CD4-positive, alpha-beta T cell treated with Interleukin-6 for 4 hours (primary cell): ENCODE data around the gene FANK1.
"Not testable (repeated sequence)": the region's sequence is repeated elsewhere in the genome, so short reads cannot be mapped to it uniquely, and the experiment has no call there.

Experiments
- DNase-seq: peaks from one replicate; pipeline ENCODE4 v3.0.0-alpha.2; 2020; ENCODE audit warnings: mixed read lengths

Gene FANK1

DNA sequence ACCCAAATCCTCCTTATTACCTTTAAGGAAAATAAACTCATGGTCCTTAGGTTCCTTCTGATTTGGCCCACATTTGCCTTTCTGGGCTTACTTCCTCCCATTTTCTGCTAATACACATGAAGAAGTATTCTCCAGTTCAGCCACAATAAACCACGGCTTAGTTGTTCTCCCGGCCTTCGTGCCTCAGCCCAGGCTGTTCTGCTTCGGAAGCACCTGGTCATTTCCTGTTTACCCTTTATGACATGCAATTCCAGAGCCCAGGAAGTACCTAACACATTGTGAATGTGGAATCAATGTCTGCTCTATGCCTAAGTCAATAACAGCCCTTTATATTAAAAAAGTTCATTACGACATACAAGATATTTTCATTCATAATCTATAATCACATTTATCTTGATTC, 4.0 kb upstream of the FANK1 start:
- not testable (repeated sequence) for DNase-seq

DNA sequence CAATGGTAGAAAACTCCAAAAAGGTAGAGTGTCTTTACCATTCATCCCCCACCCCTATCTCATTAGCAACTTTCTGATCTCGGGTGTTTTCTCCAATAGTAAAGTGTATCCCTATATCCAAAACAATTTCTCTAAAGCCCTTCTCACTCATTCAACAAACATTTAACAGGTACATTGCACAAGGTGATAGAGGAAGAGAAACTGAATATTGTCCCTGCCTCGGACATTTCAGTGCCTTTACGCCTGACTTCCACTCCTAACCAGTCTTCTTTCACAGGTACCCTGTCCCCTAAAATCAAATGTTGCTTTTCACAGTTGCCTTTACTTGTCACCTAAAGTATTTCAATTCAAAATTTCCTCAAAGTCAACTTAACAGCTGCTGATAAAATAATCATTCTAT, 2.2 kb upstream of the FANK1 start:
- not testable (repeated sequence) for DNase-seq

DNA sequence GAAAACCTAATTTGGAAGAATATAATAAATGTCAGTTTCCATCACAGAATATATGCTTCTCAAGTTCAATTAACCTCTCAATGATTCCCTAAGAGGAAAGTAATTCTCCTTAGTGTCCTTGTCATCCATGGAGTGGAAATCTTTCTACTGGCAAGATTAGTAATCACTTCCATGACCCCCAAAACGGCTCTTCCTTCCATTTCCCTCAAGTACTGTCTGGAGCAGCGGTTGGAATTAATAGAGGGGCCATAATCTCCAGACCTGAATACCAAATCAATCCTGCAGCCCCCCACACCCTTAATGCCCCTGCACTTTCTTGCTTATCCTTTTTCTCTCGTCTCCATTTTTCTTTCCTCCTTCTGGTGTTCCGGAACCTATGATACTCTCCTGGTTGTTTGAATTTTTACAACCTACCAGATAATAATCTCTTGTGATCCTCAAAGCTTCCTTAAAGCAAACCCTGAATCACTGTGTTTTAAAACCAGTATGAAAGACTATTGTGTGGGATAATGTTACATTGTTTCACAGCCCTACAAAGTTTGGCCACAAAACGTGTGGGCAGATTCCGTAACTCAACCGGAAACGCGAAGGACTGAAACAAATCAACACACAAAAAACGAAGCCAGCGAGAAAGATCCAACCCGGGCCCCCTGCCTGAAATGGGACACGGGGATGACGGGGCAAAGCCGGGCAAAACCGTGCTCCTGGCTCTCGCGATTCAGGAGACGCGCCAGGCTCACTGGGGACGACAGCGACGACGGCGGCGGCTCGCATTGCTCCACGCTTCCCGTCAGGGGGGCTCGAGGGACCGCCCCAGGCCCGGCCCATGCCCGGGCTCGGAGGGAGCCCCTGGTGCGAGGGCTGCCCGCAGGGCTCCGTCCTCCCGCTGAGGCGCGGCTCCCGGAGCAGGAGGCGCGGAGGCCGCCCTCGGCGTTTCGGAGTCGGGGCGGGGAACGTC, 955 bp upstream of the FANK1 start:
- peak; percentile 32 for DNase-seq

DNA sequence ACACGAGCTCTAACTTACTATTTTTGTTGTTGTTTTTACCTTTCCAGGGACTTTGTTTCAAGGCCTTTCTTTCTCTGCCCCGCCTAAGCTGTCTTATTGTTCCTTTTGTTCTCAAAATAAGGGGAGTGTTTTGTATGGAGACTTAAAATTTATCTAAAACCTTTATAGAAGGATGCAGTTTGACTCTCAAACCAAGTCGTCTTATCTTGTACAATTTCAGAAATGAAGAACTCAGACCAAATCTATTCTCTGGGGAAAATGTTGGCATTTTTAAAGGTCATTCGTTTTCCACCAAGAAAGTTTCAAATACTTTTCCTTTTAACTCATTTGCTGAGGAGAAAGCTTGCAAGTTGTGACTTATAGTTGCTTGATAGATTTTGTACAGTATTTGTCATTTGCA, 953 bp downstream of the FANK1 start:
- not testable (repeated sequence) for DNase-seq

DNA sequence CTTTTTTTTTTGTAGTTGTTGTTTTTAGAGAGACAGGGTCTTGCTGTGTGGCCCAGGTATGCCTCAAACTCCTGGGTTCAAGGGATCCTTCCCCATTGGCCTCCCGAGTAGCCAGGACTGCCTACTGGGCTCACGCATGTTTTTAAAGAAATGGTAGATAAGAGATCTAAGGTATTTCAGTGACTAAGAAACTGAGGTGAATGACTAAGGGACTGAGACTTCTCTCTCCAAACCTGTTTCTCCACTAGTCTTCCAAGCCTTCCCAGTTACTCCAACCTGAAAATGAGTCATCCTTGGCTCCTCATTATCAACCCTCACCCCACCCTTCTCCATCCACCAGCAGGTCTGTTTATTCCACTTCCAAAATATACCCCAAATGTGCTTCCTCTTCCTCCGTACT, 4.6 kb downstream of the FANK1 start:
- not testable (repeated sequence) for DNase-seq

DNA sequence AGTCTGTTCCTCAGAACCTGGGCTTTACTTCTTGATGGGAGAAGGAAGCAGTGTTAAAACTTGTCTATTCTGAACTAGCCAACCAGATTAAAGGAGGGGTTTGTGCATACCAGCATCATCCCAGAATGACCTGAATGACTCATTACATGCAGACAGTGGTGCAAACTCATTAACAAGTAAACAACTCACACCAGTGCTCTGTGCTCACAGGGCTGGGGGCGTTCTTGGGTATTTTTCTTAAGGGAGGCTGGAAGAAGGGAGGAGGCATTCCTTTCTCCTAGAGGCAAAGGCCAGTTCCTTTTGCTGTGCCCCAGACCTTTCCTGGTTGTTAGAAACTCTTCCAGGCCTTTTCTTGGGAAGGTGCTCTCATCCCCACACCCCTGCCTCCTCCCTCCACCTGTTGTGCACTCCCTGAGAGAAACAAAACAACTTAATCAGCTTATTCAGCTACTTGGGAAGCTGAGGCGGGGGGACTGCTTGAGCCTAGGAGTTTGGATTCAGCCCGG, 6.8 kb downstream of the FANK1 start:
- not testable (repeated sequence) for DNase-seq

DNA sequence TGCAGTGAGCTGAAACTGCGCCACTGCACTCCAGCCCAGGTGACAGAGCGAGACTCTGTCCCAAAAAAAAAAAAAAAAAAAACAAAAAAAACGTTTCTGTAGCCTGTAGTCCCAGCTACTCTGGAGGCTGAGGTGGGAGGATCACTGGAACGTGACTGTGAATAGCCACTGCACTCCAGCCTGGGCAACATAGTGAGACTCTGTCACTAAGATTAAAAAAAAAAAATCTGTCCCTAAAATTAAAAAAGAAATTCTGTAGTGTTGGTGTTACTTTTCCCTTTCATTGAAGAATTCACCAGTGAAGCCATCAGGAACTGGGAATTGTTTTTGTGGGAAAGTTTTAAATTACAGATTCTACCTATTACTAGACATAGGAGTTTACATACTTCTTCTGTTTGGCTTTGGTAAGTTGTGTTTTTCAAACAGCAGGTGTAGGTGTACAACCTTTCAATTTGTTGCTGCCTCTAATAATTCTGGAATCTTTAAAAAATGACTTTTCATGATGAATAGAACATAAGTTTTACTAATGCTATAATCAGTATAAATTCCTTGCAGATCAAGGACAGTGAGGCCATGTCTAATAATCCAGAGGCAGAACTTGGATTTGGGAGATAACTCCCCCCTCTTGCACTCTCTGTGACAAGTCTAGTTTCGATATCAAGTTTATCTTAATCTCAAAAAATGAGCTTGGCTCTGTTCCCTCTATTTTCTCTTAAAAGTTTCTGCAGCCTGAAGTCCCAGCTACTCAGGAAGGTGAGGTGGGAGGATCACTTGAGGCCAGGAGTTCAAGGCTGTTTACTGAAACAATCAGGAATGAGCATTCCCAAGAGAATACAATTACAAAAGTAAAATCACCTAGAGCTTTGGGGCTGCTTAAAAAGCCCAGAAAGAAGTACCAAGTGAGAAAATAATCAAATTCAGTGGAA, 9.0 kb downstream of the FANK1 start:
- DNase-seq: not testable (repeated sequence)

DNA sequence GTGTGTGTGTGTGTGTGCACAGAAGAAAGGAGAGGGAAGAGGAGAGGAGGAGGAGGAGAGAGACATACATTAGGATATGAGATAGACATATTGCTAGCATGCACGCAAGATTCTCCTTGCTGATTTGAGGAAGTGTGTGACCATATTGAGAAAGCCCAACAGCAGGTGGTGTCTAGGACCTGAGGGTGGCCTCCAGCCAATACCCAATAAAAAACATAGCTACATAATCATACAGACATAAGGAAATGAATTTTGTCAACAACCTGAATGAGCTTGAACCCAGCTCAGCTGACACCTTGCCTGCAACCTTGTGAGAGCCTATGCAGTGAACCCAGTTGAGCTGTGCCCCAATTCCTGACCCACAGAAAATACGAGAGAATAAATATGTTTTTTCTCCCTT, 11.2 kb downstream of the FANK1 start:
- not testable (repeated sequence) for DNase-seq

DNA sequence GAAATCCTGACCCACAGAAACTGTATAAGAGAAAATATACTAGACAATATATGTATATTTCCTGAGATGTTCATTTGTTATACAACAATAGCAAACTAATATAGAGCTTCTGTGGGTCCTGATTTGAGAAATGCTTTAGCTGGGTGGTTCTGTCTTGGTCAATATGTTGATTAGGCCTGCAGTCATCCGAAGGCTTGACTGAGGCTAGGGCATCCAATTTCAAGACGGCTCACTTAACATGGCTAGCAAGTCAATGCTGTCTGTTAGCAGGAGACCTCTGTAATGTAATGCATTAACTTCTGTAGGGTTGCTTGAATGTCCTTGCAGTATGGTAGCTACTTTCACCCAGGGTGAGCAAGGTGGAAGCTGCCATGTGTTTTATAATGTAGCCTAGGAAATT, 12.4 kb downstream of the FANK1 start:
- DNase-seq: not testable (repeated sequence)

DNA sequence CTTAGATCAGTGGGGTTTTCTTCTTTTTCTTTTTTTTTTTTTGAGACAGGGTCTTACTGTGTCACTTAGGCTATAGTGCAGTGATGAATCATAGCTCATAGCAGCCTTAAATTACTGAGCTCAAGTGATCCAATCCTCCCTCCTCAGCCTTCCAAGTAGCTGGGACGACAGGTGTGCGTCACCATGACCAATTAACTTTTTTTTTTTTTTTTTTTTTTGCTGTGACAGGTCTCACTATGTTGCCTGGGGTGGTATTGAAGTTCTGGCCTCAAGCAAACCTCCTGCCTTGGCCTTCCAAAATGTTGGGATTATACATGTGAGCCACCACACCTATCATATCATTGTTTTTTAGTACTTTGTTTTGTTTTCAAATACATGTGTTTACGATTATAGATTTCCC, 13.1 kb downstream of the FANK1 start:
- not testable (repeated sequence) for DNase-seq

DNA sequence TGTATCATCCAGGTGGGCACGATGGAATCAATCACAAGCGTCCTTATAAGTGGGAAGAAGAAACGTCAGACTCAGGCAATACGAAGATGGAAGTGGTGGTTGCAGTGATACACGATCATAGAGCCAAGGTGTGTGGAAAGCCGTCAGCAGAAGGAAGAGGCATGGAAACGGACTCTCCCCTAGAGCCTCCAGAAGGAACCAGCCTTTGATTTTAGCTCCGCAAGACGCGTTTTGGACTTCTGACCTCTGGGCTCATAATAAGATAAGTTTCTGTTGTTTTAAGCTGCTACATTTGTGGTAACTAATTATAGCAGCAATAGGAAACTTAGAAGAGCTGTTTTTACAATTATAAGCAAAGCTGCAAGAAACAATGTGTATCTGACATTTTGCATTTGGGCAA, 14.8 kb downstream of the FANK1 start:
- no peak for DNase-seq

DNA sequence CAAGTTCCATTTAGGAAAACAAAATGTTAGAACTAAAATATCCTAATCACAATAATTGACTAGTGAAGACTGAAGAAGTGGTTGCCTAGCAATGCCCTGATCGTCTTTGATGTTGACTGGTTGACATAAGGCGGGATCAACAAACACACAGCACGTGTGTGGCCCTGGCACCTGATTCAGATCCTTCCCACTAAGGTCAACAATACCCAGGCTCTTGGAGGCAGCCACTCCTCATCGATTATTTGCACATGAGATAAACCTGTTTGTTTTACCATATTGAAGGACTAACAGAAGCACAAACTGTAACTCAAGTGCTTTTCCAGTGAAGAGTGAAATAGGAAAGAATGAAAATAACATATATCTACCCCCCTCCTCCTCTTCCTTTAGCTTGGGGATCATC, 15.6 kb downstream of the FANK1 start:
- no peak for DNase-seq

DNA sequence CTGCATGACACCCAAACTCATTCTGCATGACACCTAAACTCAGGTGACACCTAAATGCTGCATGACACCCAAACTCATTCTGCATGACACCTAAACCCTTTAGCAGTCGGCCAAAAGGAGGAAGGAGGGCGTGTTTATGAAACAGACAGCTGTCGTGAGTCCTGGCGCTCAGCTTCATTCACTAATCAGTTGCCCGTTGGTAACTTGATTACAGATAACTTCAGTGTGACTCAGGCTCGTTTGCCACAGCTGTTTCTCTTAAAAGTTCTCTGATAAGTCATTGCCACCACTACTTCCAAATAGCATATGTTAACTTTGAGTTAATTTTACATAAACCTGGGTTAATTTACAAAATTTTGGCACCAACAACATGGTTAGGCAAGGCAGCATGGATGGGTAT, 16.9 kb downstream of the FANK1 start:
- DNase-seq: not testable (repeated sequence)

DNA sequence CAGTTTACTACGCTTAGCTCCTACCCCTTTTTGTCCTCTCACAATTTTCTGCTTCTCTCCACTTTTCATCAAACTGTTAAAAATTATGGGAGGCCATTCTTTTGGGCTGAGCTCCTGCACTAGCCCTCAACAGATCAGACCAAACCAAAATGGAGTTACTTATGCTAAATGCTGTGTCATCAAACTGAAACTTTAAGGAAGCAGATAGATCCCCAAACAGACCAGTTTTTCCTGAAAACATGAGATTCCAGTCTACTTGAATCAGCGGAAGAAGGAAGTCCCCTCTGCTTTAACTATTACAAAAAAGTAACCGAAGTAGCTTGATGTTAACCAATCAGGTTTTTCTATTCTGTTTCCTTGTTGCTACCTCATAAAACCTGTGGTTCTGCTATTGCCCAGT, 20.6 kb downstream of the FANK1 start:
- no peak for DNase-seq

DNA sequence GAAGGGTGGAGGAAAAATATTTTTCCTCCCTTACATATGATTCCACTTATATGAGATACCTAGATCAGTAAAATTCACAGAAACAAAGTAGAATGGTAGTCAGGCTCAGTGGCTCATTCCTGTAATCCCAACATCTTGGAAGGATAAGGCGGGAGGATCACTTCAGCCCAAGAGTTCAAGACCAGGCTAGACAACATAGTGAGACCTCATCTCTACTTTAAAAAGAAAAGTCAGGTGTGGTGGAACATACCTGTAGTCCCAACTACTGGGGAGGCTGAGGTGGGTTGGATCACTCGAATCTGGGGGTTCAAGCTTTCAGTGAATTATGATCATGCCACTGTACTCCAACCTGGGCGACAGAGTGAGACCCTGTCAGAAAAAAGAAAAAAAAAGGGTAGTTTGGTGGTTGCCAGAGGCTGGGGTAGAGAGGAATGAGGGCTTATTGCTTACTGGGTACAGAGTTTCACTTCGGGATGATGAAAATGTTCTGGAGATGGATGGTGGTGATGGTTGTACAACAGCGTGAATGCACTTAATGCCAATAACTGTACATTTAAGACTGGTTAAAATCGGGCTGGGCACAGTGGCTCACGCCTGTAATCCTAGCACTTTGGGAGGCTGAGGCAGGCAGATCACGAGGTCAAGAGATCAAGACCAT, 21.5 kb downstream of the FANK1 start:
- not testable (repeated sequence) for DNase-seq

DNA sequence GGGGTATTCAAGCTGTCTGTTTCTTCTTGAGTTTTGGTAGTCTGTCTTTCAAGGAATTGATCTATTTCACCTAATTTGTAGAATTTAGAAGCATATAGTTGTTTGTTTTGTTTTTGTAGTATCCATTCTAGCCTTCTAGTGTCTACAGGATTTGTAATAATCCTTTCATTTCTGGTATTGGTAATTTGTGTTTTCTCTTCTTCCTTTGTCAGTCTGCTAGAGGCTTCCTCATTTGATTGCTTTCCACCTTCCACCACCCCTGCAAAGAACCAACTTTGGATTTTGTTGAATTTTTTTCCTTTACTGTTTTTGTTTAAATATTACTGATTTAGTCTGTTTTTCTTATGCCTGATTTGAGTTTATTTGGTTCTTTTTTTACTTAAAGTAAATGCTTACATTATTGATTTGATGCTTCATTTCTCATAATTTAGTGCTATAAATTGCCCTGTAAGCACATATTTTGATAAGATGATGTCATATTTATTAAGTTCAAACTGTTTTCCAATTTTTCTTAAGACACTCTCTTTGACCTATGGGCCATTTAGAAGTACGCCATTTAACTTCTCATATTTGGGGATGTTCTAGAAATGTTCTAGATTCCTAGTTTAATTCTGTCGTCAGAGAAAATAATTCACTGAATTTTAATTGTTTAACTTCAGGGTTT, 25.4 kb downstream of the FANK1 start:
- DNase-seq: not testable (repeated sequence)

DNA sequence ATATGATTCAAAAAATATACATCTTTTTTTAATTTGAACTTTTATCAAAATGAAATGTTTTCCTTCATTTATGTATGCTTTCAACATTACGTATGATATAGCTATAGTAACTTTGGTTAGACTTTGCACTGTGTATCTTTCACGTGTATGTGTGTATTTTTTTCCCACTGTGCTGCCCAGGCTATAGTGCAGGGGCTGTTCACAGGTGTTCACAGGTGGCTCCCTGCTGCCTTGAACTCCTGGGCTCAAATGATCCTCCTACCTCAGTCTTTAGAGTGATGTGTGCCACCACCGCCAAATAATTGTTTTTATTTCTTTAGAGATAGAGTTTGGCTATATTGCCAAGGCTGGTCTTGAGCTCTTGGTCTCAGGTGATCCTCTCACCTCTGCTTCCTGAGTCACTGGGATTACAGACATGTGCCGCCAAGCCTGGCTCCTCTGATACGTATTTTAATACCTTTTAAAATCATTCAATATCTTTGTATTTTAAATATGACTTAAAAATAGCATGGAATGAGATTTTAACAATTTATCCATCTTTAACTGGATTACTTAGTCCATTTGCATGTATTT, 29.0 kb downstream of the FANK1 start:
- DNase-seq: no peak

DNA sequence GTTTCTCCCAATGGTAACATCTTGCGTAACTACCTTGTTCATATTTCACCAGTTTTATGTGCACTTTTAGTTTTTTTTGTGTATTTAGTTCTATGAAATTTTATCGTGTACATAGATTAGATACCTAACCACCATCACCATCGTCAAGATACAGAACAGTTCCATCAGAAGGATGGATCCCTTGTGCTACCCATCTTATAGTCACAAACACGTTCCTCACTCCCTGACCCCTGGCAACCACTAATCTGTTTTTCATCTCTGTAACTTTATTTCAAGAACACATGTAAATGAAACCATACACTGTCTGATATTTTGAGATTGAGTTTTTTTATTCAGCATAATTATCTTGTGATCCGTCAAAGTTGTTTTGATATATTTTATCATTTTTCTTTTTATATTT, 29.9 kb downstream of the FANK1 start:
- DNase-seq: no peak

DNA sequence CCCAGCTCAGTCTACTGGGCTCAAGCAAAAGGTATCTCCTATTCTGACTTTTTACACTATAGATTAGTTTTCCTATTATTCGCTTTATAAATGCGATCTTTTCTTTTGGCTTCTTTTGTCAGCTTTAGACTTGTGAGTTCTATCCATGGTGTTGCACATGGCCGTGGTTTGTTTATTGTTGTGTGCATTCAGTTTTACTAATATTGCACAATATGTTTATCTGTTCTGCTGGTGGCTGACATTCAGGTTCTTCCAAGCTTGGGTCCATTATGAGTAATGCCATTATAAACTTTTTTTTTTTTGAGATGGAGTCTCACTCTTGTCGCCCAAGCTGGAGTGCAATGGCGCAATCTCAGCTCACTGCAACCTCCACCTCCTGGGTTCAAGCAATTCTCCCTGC, 30.9 kb downstream of the FANK1 start:
- not testable (repeated sequence) for DNase-seq

DNA sequence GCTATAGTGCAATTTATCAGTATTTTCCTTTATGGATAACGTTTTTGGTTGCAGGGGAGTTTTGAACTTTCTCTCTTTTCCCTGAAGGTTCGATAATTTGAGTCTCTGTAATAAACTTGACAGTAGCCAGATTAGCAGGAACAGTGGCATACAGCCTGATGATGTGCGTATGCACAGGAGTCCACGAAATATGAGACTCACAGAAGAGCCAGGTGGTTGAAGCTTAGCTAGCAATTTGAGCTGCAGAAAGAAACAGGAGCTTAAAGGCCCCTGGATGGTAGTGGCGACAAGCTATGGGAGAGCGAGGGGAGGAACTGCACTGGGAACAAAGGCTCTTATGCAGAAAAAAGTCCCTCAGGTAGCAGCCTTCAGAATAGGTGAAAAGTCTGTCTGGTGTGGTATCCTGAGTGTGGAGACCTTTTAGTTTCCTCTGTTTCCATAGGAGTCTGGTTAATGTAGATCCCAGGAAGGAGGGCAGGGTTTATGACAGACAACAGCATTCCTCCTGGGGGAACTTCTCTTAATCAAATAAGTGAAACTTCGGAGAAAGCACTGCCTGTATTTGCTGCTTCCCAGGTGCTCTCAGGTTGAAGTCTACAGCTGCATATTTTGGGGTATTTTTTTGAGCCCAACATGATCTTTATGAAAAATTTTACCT, 32.7 kb downstream of the FANK1 start:
- DNase-seq: no peak

DNA sequence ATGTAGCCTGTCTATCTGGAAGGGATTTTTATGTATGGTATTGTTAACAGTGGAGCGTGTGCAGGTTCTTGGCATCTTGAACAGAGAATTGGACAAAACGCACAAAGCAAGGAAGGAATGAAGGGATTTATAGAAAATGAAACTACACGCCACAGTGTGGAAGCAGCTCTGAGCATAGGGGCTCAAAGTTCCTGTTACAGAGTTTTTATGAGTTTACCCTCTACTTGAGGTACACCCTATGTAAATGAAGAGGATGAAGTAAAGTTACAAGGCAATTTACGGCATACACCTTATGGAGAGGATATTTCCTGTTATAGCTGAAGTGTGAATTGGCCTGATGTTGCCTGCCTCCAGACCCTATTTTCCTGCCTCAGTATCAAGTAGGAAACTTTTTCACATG, 33.3 kb downstream of the FANK1 start:
- DNase-seq: no peak
